ENCODE measurements around the gene IER2.

Gene IER2

DNA sequence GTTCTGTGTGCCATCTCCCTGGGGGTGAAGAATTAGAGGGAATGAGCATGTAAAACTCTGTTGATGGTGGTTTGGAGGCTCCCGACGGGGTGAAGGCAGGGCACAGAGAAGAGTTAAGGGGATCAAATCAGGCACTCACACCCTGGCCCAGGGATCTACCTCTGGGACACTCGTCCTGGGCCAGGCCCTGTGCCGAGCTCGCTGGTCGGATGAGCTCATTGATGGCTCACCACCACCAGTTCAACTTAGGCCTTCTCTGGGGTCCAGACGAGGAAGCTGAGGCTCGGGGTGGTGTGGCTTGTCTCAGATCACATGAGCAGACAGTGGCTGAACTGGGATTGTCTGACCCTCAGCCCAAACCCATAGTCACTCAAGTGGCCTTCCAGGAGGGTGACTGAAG is 30.6 kb upstream of the IER2 start:
- DNase-seq: no peak

DNA sequence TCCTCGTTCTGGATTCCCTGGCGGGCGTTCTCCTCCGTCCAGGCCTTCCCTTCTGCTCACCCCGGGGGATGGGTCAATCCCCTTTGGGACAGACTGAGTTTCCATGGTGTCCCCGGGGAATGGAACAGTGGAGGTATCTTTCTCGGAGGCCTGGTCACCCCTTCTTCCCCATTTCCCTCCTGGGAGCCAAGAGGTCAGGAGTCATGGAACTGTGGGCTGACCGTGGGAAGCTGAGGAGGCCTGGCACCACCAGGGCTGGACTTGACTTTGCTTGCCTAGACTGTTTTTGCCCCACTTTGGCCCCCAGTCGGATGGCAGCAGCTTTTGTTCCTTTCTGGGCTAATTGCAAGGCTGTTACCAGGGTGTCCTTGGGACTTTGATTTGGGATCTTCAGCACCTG is 30.2 kb upstream of the IER2 start:
- DNase-seq: no peak

DNA sequence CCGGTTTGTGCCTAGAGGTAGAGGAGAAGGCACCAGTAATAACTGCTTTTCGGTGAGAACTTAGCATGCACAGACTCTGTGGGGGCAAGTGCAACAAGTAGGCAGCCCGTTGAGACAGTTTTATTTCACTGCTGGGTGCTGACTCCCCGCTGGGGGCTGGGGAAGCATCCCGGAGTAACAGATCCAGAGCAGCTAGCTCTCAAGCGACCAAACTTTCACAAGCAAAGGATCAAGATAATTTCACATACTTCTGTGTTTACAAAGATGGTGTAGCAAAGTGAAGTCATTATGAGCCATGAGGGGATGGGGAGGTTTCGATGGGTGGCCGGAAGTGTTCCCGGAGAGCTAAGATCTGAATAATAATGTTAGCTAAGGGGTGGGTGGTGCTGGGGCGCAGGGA is 29.4 kb upstream of the IER2 start:
- no peak for DNase-seq

DNA sequence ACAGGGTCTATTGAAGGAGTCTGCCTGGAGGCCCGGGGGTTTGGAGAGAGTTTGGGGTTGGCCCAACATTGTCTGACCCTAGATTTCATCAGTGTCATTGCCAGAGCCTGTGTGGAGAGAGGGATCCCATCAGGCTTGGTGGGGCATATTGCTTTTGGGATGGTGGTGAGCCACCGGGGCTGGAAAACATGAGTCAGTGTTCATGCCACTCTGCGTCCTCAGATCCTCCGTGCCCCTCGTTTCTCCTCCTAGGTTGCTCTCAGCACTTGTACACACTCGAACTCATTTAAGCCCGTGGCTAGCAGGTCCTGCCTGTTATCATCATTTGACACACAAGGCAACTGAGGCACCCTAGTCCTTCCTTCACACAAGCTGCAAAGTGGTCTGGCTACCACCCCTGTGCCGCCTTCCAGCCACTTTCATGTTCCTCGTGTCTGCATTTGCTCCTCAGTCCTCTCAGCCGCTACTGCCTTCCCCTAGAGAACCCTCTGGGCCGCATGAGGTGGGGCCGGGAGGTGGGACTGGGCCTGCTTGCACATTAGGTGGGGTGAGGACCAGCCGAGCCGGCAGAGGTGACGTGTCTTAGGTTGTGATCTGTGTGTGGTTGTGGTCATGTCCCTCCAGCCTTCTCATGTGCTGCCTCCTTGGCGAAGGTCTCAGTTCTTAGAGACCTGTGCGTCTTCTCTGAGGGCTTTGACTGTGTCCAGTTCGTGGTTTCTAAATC is 28.5 kb upstream of the IER2 start:
- no peak for DNase-seq

DNA sequence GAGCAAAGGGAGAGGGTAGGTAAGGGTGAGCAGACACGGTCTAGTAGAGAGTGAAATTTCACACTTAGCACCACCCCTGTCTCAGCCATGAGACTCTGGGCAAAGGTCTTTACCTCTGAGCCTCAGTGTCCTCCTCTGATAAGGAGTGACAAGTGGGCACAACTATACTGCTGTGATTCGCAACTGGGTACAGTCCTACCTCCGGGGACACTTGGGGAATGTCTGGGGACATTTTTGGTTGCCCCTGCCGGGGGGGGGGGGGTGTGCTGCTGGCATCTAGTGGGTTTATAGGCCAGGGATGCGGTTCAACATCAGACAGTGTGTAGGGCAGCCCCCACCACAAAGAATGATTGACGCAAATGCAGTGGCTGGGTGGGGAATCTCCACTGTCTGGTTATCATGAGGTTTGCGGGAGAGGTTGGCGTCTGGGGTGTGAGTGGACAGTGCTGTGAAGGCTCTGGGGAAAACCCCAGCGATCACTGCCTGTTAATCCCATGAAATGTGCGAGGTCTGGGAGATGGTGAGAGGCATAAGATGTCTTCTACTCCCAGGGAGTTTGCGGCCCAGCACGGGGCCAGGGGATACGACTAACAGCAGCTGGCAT is 27.8 kb upstream of the IER2 start:
- DNase-seq: no peak

DNA sequence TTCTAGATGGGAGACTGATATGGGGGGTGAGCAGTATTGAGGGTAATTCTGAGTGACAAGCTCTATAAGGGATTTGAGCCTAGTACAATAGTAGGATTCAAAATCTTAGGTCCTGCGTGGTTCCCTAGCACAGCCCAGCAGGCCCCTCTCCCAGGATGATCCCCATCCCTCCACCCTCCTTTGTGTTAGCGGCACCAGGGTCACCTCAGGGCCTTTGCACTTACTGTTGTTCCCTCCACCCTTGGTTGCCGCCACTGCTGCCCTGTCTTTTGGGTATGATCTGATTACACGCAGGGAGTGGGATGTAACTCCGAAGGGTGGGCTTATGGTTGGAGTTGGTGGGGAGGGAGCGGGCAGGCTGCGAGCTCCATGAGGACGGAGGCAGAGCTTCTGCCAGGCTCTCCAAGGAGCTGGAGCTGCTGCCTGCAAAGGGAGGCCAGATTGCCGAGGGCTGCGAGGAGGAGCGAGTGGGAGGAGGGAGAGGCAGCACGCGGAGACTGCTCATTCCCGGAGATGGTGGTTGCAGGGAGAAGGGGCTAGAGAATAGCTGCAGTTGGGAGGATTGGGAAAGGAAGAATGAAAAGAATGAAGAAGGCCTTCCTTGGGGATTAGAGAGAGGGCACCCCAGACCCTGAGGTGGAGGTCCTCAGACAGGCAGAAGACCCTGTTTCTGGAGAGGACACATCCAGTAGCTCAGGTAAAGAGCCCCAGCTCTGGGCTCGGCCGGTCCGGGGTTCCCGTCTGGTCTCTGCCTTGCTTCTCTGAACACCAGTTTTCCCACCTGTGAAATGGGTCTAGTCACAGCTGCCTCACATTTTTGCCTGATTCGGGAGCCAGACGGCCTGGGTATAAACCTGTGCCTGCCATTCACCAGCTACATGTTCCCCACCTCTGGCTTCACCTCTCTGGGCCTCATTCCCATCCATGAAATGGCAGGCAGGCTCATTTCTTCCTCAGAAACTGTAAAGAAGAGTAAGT is 26.9 kb upstream of the IER2 start:
- DNase-seq: no peak

DNA sequence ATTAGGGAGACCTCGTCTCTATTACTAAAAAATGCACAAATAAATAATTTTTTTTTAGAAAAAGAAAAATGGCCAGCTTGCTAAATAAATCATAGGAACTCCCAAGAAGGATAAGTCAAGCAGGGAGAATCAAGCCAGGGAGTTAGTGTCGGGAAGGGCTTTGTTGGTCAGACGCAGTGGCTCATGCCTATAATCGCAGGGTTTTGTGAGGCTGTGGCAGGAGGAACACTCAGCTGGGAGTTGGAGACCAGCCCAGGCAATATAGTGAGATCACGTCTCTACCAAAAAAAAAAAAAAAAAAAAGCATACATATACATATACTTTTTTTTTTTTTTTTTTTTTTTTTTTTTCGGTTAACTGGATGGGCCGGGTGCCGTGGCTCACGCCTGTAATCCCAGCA is 23.2 kb upstream of the IER2 start:
- DNase-seq: no peak

DNA sequence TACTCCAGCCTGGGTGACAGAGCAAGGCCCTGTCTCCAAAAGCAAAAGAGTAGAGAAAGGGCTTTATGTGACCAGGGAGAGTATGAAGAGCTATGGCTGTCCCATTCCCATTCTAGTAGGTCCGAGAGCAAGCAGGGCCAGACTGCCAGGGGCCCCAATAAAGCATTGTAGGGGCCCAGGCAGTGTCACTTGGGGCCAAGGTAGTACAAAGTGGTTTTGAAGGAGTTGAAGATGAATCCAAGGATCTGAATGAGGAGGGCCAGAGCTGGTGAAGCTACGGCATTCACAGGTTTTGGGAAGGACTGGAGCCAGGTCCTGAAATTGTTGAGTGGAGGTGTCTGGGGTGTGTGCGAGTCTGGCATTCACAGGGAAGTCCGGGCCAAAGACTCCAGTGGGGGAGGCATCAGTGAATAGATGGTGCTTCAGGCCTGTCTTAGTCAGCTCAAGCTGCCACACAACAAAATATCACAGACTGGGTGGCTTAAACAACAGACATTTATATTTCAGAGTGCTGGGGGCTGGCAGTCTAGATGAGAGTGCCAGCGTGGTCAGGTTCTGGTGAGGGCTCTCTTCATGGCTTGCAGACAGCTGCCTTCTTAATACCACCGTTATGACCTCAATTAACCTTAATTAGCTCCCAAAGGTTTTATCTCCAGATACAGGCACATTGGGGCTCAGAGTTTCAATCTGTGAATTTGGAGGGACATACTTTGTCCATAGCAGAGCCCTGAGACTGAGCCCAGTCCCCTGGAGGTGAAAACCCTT is 22.2 kb upstream of the IER2 start:
- DNase-seq: no peak

DNA sequence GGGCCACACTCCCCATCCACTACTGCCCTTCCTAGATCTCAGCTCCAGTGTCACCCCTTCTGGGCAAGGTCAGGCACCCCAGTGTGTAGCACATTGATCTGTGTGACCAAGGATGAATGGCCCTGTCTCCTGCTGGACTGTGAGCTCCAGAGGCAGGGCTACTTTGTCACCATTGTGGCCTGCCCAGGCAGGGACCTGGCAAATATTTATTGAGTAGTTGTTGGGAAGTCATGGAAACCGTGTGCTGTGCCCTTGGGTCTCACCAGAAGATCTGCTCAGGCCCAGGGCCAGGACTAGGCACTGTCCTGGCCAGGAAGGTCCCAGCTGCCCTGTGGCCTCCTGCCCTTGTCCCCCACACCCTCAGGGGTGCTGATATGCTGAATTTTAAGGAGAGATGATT is 21.6 kb upstream of the IER2 start:
- DNase-seq: no peak

DNA sequence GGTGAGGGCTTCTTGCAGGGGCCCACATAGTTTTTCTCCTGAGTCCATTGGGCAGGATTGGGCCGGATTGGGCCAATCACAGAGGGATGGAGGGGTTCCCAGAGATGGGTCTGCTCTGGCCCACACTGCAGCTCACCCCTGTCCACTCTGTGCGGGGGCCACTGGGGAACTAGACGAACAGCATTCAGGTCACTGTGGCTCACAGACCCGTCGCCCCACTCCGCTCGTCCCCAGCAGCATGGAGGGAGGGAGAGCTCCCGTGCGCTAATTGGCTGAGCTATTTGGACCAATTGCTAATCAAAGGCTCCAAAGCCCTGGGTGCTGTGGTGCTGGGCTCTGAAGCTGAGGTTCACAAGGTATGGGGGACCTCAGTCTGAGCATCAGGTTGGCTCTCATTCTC is 20.8 kb upstream of the IER2 start:
- no peak for DNase-seq

DNA sequence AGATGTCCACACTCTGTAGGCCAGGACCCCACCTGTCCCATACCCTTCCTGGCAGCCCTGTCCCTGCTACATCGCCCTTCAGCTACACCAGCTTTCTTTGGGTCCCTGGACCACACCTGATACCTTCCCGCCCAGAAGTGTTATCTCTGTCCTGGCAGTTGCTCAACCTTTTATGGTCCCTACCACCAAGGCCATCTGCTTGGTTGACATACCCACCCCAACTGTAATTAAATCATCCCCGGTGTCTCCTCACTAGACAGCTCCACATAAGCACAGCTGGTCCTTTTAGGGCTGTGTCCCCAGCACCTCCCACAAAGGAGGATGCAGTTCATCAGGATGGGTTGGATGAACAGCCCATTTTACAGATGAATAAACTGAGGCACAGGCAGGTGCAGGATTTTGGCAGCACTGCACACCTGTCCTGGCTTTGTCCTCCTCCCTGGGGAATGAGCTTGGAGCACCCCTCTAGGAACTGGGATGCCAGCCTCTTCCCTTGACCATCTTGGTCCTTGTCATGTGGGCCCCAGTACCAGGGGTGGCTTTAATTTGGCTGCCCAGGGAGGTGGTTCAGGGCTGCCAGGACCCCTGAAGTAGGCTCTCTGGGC is 19.2 kb upstream of the IER2 start:
- no peak for DNase-seq

DNA sequence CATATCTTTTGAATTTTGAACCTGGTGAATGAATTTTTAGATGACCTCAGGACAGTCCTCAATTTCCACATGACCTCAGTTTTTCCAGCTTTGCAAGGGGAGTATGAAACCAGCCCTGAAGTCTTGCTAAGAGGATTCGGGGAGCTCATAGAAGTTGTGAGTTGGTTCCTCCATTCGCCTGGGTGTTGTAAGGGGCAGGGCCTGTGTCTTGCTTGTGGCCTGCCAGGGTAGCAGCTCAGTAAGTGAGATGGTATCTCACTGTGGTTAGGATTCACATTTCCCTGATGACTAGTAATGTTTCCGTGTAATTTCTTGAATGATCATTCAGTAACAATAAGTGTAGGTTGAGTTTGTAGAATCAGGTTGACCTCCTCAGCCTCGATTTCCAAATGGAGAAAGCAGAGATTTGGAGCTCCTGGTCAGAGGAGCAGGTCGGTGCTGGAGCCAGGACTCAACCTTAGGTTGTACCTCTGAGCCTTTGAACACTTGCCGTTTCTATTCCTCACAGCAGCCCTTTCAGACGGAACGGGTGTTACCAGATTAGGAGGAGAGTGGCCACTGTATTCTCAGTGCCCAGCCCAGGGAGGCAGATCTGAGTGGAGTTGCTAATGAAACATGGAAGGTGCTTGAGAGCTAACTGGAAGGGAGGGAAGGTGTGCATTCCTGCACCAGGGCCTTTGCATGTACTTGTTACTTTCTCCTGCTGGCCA is 17.6 kb upstream of the IER2 start:
- no peak for DNase-seq

DNA sequence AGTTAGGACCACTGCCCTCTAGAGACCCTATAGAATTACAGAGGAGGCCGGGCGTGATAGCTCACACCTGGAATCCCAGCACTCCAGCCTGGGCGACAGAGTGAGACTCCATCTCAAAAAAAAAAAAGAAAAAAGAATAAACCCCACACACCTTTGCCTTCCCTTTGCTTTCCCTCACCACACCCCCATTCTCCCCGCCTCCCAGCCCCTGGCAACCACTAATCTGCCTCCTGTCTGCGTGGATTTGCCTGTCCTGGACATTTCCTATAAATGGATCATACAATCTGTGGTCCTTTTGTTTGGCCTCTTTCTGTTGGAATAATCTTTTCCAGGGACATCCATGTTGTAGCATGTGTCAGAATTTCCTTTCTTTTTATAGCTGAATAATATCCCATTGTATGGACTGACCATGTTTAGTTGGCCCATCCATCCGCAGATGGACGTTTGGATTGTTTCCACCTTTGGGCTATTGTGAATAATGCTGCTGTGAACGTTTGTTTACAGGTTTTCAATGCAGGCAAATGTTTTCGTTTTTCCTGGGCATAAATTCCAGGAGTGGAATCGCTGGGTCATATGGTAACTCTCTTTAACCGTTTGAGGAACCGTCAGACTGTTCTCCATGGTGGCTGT is 16.9 kb upstream of the IER2 start:
- no peak for DNase-seq

DNA sequence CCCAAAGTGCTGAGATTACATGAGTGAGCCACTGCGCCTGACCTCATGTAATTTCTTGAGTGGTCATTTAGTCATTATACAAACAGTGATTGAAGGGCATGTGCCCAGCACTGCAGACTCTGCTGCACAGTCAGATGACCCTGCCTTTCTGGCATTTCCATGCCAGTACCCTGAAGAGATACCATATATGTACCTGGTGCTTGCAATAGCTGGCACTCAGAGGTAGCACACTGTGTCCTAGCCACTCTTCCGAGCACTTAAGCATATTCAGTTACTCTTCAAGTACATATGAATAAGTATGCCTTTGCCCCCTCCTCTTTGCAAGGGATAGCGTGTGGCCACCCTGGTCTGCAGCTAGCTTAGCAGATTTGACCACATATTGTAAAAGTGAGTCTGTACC is 15.6 kb upstream of the IER2 start:
- no peak for DNase-seq

DNA sequence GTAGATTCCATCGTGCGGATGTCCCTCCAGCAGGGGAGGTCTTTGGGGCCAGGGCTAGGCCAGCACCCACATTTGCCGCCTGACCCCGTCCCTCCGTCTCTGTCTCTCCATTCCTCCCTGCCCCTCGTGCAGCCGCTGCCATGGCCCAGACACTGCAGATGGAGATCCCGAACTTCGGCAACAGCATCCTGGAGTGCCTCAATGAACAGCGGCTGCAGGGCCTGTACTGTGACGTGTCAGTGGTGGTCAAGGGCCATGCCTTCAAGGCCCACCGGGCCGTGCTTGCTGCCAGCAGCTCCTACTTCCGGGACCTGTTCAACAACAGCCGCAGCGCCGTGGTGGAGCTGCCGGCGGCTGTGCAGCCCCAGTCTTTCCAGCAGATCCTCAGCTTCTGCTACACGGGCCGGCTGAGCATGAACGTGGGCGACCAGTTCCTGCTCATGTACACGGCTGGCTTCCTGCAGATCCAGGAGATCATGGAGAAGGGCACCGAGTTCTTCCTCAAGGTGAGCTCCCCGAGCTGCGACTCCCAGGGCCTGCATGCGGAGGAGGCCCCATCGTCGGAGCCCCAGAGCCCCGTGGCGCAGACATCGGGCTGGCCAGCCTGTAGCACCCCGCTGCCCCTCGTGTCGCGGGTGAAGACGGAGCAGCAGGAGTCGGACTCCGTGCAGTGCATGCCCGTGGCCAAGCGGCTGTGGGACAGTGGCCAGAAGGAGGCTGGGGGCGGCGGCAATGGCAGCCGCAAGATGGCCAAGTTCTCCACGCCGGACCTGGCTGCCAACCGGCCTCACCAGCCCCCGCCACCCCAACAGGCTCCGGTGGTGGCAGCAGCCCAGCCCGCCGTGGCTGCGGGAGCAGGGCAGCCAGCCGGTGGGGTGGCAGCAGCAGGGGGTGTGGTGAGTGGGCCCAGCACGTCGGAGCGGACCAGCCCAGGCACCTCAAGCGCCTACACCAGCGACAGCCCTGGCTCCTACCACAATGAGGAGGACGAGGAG is 14.8 kb upstream of the IER2 start:
- no peak for DNase-seq

DNA sequence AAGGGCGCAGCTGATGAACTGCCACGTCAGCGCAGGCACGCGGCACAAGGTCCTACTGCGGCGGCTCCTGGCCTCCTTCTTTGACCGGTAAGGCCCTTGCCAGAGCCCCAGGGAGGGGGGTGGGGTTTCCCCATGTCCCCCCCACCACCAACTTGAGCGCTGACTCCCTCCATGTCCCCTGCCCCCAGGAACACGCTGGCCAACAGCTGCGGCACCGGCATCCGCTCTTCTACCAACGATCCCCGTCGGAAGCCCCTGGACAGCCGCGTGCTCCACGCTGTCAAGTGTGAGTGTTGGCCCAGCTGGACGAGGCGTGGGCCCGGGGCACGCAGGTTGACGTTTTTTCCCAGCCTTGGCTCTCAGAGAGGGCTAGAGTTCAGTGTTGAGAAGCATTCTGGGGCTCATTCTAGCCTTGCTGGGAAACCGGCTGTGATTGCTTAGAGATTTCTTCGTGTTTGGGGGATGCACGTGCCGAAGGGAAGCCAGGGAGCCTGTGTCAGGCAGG is 12.9 kb upstream of the IER2 start:
- no peak for DNase-seq

DNA sequence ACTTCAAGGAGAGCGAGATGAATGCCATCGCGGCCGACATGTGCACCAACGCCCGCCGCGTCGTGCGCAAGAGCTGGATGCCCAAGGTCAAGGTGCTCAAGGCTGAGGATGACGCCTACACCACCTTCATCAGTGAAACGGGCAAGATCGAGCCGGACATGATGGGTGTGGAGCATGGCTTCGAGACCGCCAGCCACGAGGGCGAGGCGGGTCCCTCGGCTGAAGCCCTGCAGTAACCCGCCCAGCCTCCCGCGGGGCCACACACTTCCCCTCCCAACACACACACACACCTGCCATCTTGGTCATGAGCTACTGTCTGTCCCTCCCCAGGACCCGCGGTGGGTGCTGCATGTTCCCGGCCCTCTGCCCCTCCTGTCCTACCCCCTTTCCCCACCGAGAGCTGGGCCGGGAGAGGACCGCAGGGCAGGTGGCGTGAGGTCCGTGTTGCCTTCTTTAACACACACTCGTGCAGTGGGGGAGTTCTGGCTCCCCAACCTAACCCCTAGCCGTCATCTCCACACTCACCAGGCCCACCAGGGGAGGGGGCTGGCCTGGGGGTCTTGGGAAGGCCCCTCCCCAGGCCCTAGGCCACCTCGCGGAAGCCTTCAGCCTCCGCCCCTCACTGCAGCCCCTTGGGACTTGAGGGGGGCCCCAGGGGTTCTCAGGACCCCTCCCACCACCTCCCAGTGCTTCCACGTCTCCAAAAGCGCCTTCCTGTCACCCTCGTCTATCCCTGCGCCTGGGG is 11.9 kb upstream of the IER2 start:
- DNase-seq: no peak

DNA sequence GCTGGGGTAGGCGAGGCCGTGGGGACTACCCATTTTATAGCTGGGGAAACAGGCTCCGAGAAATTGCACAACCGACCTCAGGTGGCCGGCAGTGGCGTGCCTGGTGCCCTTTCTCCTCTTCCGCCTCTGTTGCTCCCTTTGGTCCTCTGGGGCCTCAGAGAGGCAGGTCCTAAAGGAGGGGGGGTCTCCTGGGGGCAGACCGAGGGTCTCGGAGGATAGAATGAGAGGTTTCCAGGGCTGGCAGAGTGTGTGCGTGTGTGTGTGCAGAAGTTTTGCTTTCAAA is 11.4 kb upstream of the IER2 start:
- DNase-seq: no peak

DNA sequence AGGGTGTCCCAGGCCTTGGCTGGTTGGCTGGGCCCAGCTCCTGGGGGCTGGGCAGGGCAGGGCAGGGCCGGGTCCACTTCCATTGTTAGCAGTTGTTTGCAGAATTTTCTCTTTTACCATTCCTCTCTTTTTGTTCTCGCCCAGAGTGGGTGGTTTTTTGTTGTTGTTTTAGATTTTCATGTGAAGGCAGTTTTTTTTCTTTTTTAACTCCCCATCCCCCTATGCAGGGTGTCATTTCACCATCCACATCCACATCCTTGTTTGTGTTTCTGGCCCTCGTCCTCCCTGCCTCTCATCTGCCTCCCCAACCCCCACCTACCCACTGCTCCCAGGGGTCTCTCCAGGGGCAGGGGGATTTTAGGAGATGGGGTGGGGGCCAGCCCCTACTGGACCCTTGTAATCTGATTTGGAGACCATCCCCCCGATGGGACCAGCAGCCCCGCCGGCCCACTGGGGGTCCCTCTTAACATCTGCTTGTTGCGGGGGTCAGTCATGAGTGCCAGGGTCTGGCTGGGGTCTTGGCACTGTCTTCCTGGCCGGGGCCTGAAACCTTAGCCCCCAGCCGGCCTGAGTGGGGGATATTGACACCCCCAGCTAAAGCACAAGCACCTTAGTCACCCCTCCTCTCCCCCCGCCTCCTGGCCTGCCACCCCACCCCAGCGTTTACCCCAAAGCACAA is 10.4 kb upstream of the IER2 start:
- DNase-seq: no peak

All from NCI-H774 (cell line).